ENCODE measurements around the gene TRAF3IP3.

GRCh38 chr1:209741193-209741592, 14.7 kb upstream of the TRAF3IP3 start:
- TF ChIP-seq CTCF (IDR thresholded peaks at IDR 0.05) (no peak), POLR2A (IDR thresholded peaks at IDR 0.05) (no peak)
